ENCODE measurements around the gene EPM2A. TPM values are rescaled to one million over a fixed set of nuclear protein-coding genes. Genes with fewer than 3 reads are reported as not detected.

EPM2A gene
- total RNA-seq, 1 donor = 11.6 TPM

GRCh38 chr6:145765449-145765848 is 30.1 kb upstream of the EPM2A start:
- H3K36me3 ChIP-seq (ENCODE audit: insufficient read depth, low read length) = no peaks in the 10 kb centered on the region
- no peak for TF ChIP-seq CTCF (IDR thresholded peaks at IDR 0.05; ENCODE audit: extremely low read depth, low read depth, low read length)
- DNase-seq (ENCODE audit: insufficient read length, low spot score, missing footprints) = no peak
- no peaks in the 10 kb centered on the region for H3K79me2 ChIP-seq (ENCODE audit: insufficient read depth, low read length)
- H3K27me3 ChIP-seq (ENCODE audit: insufficient read depth, low read length) = no peaks in the 10 kb centered on the region
- H2AFZ ChIP-seq (ENCODE audit: low read length) = no peak overlapping the region
- H3K4me3 ChIP-seq (ENCODE audit: insufficient read depth, low read length) = no peak overlapping the region
- H4K20me1 ChIP-seq (ENCODE audit: insufficient read depth, low read length) = no peaks in the 10 kb centered on the region
- H3K4me2 ChIP-seq (ENCODE audit: insufficient read depth, low read length) = no peak overlapping the region
- H3K9me3 ChIP-seq (ENCODE audit: low read depth, low read length) = no peaks in the 10 kb centered on the region
- H3K4me1 ChIP-seq (ENCODE audit: insufficient read depth, low read length) = no peaks in the 10 kb centered on the region
- no peak overlapping the region for H3K27ac ChIP-seq (ENCODE audit: low read depth, low read length)

GRCh38 chr6:145763742-145764141 is 28.4 kb upstream of the EPM2A start:
- no peak overlapping the region for H3K4me2 ChIP-seq (ENCODE audit: insufficient read depth, low read length)
- no peaks in the 10 kb centered on the region for H3K79me2 ChIP-seq (ENCODE audit: insufficient read depth, low read length)
- H2AFZ ChIP-seq (ENCODE audit: low read length) = no peak overlapping the region
- no peaks in the 10 kb centered on the region for H4K20me1 ChIP-seq (ENCODE audit: insufficient read depth, low read length)
- H3K27ac ChIP-seq (ENCODE audit: low read depth, low read length) = no peak overlapping the region
- H3K4me1 ChIP-seq (ENCODE audit: insufficient read depth, low read length) = no peaks in the 10 kb centered on the region
- DNase-seq (ENCODE audit: insufficient read length, low spot score, missing footprints) = no peak
- H3K36me3 ChIP-seq (ENCODE audit: insufficient read depth, low read length) = no peaks in the 10 kb centered on the region
- no peak overlapping the region for H3K4me3 ChIP-seq (ENCODE audit: insufficient read depth, low read length)
- no peak for TF ChIP-seq CTCF (IDR thresholded peaks at IDR 0.05; ENCODE audit: extremely low read depth, low read depth, low read length)
- H3K9me3 ChIP-seq (ENCODE audit: low read depth, low read length) = no peaks in the 10 kb centered on the region
- H3K27me3 ChIP-seq (ENCODE audit: insufficient read depth, low read length) = no peaks in the 10 kb centered on the region

- no peak overlapping the region for H3K27ac ChIP-seq (ENCODE audit: low read depth, low read length)
- H4K20me1 ChIP-seq (ENCODE audit: insufficient read depth, low read length) = no peaks in the 10 kb centered on the region
- H3K9me3 ChIP-seq (ENCODE audit: low read depth, low read length) = no peaks in the 10 kb centered on the region
- no peak overlapping the region for H2AFZ ChIP-seq (ENCODE audit: low read length)
- H3K4me1 ChIP-seq (ENCODE audit: insufficient read depth, low read length) = no peaks in the 10 kb centered on the region
- H3K4me2 ChIP-seq (ENCODE audit: insufficient read depth, low read length) = no peak overlapping the region
- no peaks in the 10 kb centered on the region for H3K36me3 ChIP-seq (ENCODE audit: insufficient read depth, low read length)
- H3K27me3 ChIP-seq (ENCODE audit: insufficient read depth, low read length) = no peaks in the 10 kb centered on the region
- no peak for TF ChIP-seq CTCF (IDR thresholded peaks at IDR 0.05; ENCODE audit: extremely low read depth, low read depth, low read length)
- no peaks in the 10 kb centered on the region for H3K79me2 ChIP-seq (ENCODE audit: insufficient read depth, low read length)
- no peak for DNase-seq (ENCODE audit: insufficient read length, low spot score, missing footprints)
- no peak overlapping the region for H3K4me3 ChIP-seq (ENCODE audit: insufficient read depth, low read length)
Observed at GRCh38 chr6:145761584-145761983, 26.3 kb upstream of the EPM2A start.

- Histone ChIP-seq H3K4me2 (ENCODE audit: insufficient read depth, low read length) (no peak overlapping the region), H3K36me3 (ENCODE audit: insufficient read depth, low read length) (no peaks in the 10 kb centered on the region), H3K4me1 (ENCODE audit: insufficient read depth, low read length) (peaks cover 7% of the 10 kb centered on the region), H3K27me3 (ENCODE audit: insufficient read depth, low read length) (no peaks in the 10 kb centered on the region), H3K9me3 (ENCODE audit: low read depth, low read length) (no peaks in the 10 kb centered on the region), H3K4me3 (ENCODE audit: insufficient read depth, low read length) (no peak overlapping the region), H3K27ac (ENCODE audit: low read depth, low read length) (no peak overlapping the region), H2AFZ (ENCODE audit: low read length) (no peak overlapping the region), H4K20me1 (ENCODE audit: insufficient read depth, low read length) (no peaks in the 10 kb centered on the region), H3K79me2 (ENCODE audit: insufficient read depth, low read length) (no peaks in the 10 kb centered on the region)
- DNase-seq (ENCODE audit: insufficient read length, low spot score, missing footprints) = no peak
- no peak for TF ChIP-seq CTCF (IDR thresholded peaks at IDR 0.05; ENCODE audit: extremely low read depth, low read depth, low read length)
Observed at GRCh38 chr6:145758113-145758512, 22.8 kb upstream of the EPM2A start.

All from osteoblast (primary cell).